ES-I3 (cell line): ENCODE measurements around the gene CEP290.

Experiments
- H3K36me3 ChIP-seq: 2 replicates; pipeline ENCODE4 v1.6.1; 2013; ENCODE audit warnings: mild to moderate bottlenecking, low read length, control low read depth, moderate library complexity; ENCODE audit not compliant: insufficient read depth
- H3K4me1 ChIP-seq: 2 replicates; pipeline ENCODE4 v1.6.1; 2013; ENCODE audit warnings: mild to moderate bottlenecking, control low read depth, low read length; ENCODE audit not compliant: insufficient read depth
- H3K9ac ChIP-seq: 2 replicates; pipeline ENCODE4 v1.6.1; 2013; ENCODE audit warnings: low read depth, mild to moderate bottlenecking, low read length, moderate library complexity
- H3K9me3 ChIP-seq: 2 replicates; pipeline ENCODE4 v1.6.1; 2013; ENCODE audit warnings: mild to moderate bottlenecking, low read length, moderate library complexity; ENCODE audit not compliant: control insufficient read depth, insufficient read depth

Gene CEP290

DNA sequence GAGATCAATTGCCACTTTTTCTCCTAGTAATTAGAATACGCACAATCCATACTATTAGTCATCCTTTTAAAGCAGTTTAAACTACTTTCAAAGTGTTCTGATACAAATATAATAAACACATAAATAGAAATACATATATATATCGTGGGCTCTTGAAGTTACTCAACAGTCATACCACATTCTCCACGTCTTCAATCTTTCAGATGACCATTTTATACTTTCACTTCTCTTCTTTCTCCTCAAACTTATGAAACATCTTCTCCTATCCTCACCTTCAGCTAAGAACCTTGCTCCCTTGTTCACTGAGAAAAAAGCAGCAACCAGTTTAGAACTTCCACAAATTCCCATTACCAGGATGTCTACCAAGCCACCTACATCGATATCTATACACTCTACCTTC, 19.2 kb downstream of the CEP290 start:
- Histone ChIP-seq H3K4me1 (no peaks in the 10 kb centered on the region), H3K36me3 (no peaks in the 10 kb centered on the region), H3K9ac (no peak overlapping the region), H3K9me3 (no peaks in the 10 kb centered on the region)

DNA sequence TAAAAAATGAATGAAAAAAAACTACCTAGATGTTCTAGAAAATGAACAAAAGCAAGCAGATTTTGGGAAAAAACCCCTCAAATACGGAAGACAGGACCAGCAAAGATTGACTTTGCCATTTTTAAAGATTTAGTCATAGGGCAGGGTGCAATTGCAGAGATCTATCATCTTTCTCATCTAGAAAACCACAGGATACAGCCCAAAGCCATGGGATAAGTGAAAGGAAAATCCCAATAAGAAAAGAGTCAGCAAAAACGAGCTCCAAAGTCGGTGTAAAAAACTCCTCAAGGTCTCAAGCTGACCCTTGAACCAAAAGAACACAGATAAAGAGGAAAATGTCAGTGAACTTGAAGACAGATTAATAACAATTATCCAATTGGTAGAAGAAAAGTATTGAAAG, 28.0 kb downstream of the CEP290 start:
- H3K36me3 ChIP-seq: no peaks in the 10 kb centered on the region
- H3K4me1 ChIP-seq: no peaks in the 10 kb centered on the region
- H3K9me3 ChIP-seq: no peaks in the 10 kb centered on the region
- H3K9ac ChIP-seq: no peak overlapping the region

DNA sequence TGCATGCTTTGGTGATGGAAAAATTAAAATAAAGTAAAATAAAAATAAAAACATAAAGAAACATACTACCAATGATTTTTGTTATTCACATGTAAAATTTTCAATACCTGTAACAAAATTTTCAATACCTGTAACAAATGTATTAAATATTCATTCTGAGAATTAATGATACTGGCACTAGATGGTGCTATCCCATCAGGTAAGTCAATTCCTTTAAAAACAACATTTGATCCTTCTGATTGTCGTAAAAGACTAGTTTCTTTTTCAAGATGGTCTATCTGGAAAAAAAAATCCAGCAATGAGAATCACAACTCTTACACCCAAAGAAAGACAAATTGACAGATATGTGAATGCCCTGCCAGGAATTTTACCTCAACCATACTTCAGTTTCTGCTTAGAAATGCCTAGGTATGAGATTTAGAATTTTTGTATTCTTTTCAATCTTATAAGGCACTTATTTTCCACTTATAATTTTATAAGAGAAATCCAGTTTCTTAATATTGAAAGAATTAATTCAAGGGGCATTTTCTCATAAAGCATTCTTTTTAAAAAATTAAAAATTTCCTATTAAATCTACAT, 30.7 kb downstream of the CEP290 start:
- H3K9me3 ChIP-seq: no peaks in the 10 kb centered on the region
- no peaks in the 10 kb centered on the region for H3K4me1 ChIP-seq
- H3K36me3 ChIP-seq: no peaks in the 10 kb centered on the region
- no peak overlapping the region for H3K9ac ChIP-seq

DNA sequence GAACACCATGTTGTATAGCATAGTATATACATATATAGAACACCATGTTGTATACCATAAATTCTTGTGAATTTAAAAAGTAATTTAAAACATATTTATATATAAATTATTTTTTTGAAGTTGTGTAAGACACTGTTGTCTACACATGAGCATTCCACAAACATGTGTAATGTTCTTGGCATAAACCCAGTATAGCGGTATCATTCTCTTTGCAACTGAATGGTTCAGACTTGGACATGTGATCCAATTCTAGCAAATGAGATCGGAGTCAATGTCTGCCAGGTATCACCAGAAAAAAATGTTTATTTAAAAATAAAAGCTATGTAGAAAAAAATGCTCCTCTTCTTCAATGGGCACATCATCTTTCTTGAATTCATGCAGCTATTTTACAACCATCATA, 33.9 kb downstream of the CEP290 start:
- Histone ChIP-seq H3K4me1 (no peaks in the 10 kb centered on the region), H3K9ac (no peak overlapping the region), H3K9me3 (no peaks in the 10 kb centered on the region), H3K36me3 (no peaks in the 10 kb centered on the region)

DNA sequence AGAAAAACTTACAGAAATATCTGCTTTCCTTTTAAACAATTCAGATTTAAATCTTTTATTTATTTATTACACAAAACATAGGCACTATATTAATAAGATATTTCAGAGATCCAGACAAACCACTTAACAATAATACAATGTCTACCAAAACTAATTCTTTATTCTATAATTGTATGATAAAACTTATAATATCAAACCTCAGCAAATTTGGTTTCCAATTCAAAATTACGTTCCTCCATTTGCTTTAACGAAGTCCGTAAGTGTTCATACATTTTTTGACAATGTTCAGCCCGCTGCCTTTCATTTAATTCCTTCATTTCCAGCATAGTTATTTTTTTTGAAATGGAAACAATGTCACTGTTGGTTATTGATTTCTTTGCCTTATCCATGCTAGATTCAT, 48.3 kb downstream of the CEP290 start:
- Histone ChIP-seq H3K9ac (no peak overlapping the region), H3K36me3 (peaks cover 12% of the 10 kb centered on the region; the same call in 1 of the 2 replicates), H3K9me3 (no peaks in the 10 kb centered on the region), H3K4me1 (no peaks in the 10 kb centered on the region)

DNA sequence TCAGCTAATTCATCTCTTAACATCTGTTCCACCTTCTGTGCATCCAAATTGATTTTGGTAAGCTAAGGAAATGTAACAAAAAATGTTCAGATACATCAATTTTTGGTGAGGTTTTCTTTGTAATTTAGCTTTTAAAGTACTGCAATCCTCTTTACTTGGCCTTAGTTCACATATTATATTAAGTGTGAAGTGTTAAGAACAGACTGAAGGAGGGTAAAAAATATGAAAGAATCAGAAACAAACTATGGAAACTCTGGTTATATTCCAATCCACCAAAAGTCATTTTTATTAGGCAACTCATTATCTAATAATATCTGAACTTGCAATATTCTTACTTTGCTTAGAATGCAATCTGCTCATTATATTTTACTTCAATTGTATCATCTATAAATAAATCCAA, 49.1 kb downstream of the CEP290 start:
- Histone ChIP-seq H3K36me3 (peaks cover 12% of the 10 kb centered on the region; the same call in 1 of the 2 replicates), H3K4me1 (no peaks in the 10 kb centered on the region), H3K9ac (no peak overlapping the region), H3K9me3 (no peaks in the 10 kb centered on the region)

DNA sequence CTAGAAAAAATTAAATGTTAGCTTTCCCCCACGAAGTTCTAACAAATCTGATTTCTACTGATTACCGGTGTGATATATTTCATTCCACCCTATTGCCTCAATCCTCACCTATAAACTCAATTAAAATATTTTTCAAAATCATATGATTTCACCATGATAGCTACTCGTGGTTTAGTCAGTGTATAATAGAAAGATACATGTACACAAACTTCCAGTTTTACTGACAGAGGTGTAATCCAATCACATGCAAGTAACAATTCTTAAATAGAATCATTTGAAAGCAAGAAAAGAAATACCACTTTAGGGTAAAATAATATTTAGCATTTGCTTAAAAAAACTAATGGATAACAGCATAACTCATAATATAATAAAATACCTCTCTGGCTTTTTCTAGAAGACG, 57.7 kb downstream of the CEP290 start:
- H3K4me1 ChIP-seq: no peaks in the 10 kb centered on the region
- 0 out of 2 replicates have a peak, but pooled peaks cover 6% of the 10 kb centered on the region for H3K36me3 ChIP-seq
- H3K9me3 ChIP-seq: no peaks in the 10 kb centered on the region
- no peak overlapping the region for H3K9ac ChIP-seq

DNA sequence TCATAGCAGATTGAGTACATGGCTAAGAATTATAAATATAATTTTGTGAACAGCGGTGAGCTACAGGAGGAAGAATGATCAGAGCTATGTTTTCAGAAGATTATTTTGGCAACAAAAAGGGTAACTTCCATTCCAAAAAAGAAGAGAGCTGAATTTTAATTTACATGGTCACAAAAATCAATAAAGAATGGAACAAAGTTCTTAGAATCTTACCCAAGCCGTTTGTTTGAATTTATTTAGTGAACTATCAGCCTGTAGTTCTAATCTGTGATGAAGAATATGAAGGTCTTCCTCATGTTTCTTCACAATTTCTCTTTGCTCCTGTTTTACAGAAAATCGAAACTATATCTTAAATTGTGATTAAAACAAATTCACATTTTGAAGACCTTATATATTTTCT, 58.3 kb downstream of the CEP290 start:
- Histone ChIP-seq H3K4me1 (no peaks in the 10 kb centered on the region), H3K36me3 (0 out of 2 replicates have a peak, but pooled peaks cover under 1% of the 10 kb centered on the region), H3K9ac (no peak overlapping the region), H3K9me3 (no peaks in the 10 kb centered on the region)

DNA sequence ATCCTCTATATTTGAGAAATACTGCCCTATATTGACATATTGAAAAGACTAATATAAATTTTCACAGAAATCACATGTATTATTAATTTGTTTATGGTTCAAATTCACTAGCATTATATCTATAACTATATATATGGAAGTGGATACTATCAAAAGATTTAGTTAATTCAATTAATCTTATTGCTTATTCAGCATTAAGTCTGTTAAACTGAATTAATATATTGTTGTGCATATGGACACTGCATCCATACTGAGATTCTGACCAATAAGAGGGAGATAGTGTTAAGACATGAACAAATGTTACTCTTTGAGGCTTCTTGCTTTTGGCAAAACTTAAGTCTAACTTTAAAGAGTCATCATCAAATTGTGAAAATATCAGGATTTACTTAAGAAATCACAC, 60.6 kb downstream of the CEP290 start:
- H3K9ac ChIP-seq: no peak overlapping the region
- H3K4me1 ChIP-seq: no peaks in the 10 kb centered on the region
- no peaks in the 10 kb centered on the region for H3K36me3 ChIP-seq
- H3K9me3 ChIP-seq: no peaks in the 10 kb centered on the region

DNA sequence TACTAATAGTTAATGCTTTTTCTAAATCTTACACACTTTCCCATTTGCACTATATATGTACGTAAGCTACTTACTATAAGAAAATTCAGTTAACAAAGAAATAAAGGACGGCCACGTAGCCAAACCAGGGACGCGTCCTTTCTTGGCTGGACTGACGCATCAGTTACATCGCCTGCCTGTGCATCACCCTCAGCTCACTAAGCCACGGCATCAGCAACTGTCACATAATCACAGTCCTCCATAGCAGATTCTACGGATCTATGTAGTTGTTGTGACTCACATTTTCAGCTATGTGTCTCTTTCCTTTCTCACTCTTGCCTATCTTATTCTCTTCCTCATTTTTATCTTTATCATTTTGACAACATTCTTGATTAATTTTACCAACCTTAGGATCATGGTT, 74.6 kb downstream of the CEP290 start:
- Histone ChIP-seq H3K9ac (no peak overlapping the region), H3K9me3 (no peaks in the 10 kb centered on the region), H3K4me1 (no peaks in the 10 kb centered on the region), H3K36me3 (no peaks in the 10 kb centered on the region)

DNA sequence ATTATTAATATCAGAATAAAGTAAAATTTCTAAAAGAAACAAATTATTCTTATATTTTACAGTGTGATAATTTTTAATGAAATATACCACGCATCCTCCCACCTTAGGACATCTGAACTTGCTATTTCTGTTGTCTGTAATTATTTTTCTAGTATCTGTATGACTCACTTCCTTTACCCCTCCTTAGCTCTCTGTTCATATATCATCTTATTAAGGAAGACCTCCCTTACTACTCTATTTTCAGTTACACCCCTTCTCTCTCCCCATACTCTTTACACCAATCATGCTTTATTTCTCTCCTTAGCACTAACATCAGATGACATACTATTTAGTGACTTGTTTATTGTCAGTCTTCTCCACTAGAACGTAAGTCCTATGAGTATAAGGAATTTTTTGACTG, 78.5 kb downstream of the CEP290 start:
- H3K9me3 ChIP-seq: no peaks in the 10 kb centered on the region
- H3K4me1 ChIP-seq: no peaks in the 10 kb centered on the region
- H3K36me3 ChIP-seq: 0 out of 2 replicates have a peak, but pooled peaks cover 3% of the 10 kb centered on the region
- no peak overlapping the region for H3K9ac ChIP-seq

DNA sequence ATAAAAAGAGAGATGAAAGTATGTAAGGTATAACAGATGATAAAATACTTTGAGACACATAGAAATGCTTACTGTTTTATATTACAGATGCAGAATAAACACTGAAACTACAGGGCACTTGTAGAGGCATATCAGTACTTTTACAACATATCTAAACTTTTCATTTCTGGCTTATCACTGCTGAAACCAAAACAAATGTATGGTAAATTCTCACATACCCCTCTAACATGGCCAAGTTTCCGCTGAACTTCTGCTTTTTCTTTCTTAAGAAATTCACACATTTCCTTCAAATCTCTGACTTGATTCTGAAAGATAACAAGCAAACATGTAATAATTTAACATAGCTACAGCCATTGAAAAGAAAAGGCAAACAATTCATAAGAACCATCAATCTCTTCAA, 79.4 kb downstream of the CEP290 start:
- no peak overlapping the region for H3K9ac ChIP-seq
- 0 out of 2 replicates have a peak, but pooled peaks cover 3% of the 10 kb centered on the region for H3K36me3 ChIP-seq
- no peaks in the 10 kb centered on the region for H3K9me3 ChIP-seq
- H3K4me1 ChIP-seq: no peaks in the 10 kb centered on the region

DNA sequence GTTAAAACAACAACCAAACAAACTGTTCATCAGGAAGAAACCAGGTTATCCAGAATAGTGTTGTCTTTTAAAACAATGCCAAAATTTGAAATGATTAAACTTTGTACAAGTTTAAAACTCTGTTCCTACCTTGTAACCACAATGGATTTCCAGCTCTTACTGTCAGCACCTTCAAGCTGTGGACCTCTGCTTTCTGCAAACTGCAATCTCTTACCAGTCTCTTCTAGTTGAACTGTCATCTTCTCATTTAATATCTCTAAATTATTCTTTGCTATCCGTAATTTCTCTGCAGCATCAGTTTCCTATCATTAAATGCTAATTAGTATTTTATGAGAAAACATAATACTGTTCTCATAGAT, 83.2 kb downstream of the CEP290 start:
- Histone ChIP-seq H3K9me3 (no peaks in the 10 kb centered on the region), H3K4me1 (no peaks in the 10 kb centered on the region), H3K9ac (no peak overlapping the region), H3K36me3 (peaks cover 3% of the 10 kb centered on the region; the same call in 1 of the 2 replicates)

DNA sequence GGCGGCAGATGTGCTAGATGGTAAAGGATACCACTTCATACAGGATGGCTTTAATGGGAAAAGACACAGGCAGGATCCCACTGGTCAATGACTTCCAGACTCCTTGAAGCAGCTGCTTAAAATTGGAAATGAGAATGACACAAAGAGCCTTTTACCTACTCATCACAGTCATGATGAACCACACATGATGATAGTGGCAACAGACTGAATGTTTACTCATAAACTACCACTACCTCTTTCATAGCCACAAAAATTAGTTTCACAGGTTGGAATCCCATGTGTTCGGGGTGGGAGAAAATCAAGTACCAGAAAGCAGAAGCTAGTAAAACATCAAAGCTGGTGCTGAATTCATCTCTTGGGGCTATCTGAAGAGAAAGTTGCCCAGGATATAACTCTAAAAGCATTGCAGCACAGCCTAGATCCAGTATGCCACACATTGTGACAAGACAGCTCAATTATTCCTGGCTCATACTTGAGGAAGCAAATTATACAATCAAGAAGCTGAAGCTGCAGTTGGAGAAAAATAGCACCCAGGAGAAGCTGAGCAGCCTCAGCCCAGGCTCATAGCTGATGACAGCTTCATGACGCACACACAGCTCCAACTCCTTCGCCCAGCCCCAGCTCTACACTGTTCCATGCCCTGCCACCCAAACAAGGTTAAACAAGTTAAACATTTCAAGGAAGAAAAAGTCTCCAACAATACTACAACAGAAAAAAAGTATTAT, 83.7 kb downstream of the CEP290 start:
- peaks cover 3% of the 10 kb centered on the region; the same call in 1 of the 2 replicates for H3K36me3 ChIP-seq
- no peaks in the 10 kb centered on the region for H3K4me1 ChIP-seq
- no peaks in the 10 kb centered on the region for H3K9me3 ChIP-seq
- H3K9ac ChIP-seq: no peak overlapping the region

DNA sequence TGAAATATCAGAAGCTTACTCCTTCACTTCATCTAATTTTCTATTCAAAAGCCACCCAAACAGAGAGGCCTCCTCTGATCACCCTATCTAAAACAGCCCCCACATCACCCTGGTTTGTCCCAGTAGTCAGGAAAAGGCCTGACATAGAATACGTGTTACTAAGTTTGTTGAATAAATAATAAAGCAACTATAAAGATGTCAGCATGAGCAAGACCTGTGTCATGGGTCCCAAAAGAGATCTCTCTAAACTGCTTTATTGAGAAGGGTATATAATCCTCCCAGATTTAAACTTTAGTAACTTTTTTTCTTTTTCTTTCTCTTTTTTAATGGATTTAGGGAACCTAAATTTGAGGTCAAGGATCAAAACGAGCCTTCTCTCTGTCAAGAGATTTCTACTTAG, 85.3 kb downstream of the CEP290 start:
- H3K9ac ChIP-seq: no peak overlapping the region
- H3K9me3 ChIP-seq: no peaks in the 10 kb centered on the region
- peaks cover 3% of the 10 kb centered on the region; the same call in 1 of the 2 replicates for H3K36me3 ChIP-seq
- H3K4me1 ChIP-seq: no peaks in the 10 kb centered on the region
